ENCODE measurements around the gene RSPH1. TPM values are rescaled to one million over a fixed set of nuclear protein-coding genes. Genes with fewer than 3 reads are reported as not detected.
A peak's percentile ranks its signal among the peaks of the same experiment; 100 is the strongest.

RSPH1 gene
- total and polyA plus RNA-seq, 5 experiments from 2014 or later = 0.14 TPM; not detected in 4

DNA sequence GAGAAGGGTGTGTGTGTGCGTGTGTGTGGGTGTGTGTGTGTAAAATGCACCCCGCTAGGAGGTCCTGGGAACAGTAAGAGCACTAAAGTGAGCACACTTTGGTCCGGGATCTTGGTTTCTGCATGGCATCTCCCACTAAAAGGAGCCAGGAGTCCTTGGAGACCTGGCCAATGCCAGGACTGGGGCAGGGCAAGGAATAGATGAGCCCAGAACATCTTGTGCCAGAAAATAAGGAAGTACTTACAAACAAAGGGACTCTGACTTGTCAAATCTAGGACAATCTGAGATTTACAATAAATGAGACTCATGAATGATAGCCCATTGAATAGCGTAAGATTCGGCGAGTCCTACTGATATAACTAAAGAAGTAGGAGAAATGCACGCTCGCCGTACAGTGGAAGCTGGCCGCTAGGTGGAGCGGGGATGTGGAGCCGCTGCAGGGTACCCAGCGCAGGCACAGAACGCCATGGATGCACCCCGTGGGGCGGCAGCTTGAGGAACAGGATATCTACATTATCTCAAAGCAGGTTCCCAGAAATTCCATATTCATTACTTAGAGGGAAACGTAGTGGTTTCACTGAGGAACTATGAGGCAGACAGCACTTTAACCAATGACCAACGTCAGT lies 24.7 kb upstream of the RSPH1 start:
- Mint-ChIP-seq H3K9me3 (no peaks in the 10 kb centered on the region), H3K4me3 (no peak overlapping the region), H3K4me1 (peaks cover 23 to 65% (median 57%) of the 10 kb centered on the region in 4 donors), H3K36me3 (peaks cover 5 to 69% (median 14%) of the 10 kb centered on the region in 3 donors), H3K27ac (peak overlapping the region in 2 of 10 donors; percentile 31 to 73), H3K27me3 (no peaks in the 10 kb centered on the region)
- POLR2A ChIA-PET = no interaction called here
- DNase-seq (no peak), ATAC-seq (no peak)

DNA sequence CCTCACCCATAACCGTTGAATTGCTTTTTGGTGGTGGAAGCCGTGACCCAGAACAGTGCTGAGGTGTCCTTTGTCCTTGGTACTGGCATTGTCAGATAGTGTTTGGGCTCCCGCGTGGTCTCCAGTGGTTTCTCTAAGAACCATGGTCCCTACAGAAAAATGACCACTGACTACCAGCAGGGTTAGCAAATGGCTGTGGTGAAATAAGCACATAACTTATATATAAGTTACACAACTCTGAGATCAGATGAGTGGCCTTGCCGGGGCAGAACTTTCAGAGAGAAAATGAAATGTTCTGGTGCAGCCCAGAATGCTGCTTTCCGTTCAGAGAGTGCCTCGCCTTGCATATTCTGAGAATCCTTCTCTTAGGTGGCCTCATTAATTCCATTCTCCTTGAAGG lies 22.6 kb upstream of the RSPH1 start:
- DNase-seq = no peak
- no peak overlapping the region for H3K4me3 Mint-ChIP-seq
- H3K9me3 Mint-ChIP-seq = no peaks in the 10 kb centered on the region
- H3K36me3 Mint-ChIP-seq = peaks cover 5 to 66% (median 14%) of the 10 kb centered on the region in 3 donors
- POLR2A ChIA-PET = no interaction called here
- H3K27ac Mint-ChIP-seq = no peak overlapping the region
- no peak for ATAC-seq
- H3K4me1 Mint-ChIP-seq = peaks cover 13 to 57% (median 50%) of the 10 kb centered on the region in 4 donors
- no peaks in the 10 kb centered on the region for H3K27me3 Mint-ChIP-seq

DNA sequence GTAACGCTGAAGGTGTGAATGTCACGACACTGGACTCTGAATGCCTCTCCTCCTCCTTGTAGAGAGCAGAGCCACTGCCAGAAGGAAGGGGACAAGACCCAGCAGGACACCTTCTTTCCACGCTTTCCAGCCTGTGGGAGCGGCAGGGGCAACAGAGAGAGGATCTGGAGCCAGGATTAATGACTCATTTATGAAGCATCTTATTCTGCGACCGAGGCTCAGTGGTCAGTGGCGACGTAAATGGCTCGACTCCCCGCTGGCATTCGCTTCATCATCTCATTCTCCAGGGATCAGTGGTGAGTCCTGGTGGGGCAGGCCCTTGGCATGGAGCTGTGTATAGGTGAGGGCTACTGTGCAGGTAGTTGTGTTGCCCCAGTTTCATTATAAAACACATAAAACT lies 22.2 kb upstream of the RSPH1 start:
- no peaks in the 10 kb centered on the region for H3K27me3 Mint-ChIP-seq
- peaks cover 13 to 54% (median 50%) of the 10 kb centered on the region in 4 donors for H3K4me1 Mint-ChIP-seq
- POLR2A ChIA-PET = no interaction called here
- H3K36me3 Mint-ChIP-seq = peaks cover 5 to 63% (median 14%) of the 10 kb centered on the region in 3 donors
- peak overlapping the region in 1 of 10 donors; percentile 29 for H3K4me3 Mint-ChIP-seq
- DNase-seq (no peak), ATAC-seq (no peak)
- peak overlapping the region in 1 of 10 donors; percentile 58 for H3K27ac Mint-ChIP-seq
- H3K9me3 Mint-ChIP-seq = no peaks in the 10 kb centered on the region

GRCh38 chr21:42515708-42516502 lies 19.9 kb upstream of the RSPH1 start:
- no peak for DNase-seq
- Mint-ChIP-seq H3K4me3 (peak overlapping the region in 9 of 10 donors; percentile 28 to 95 (median 90)), H3K27ac (peak overlapping the region in 4 of 10 donors; percentile 27 to 89 (median 60)), H3K27me3 (no peaks in the 10 kb centered on the region), H3K36me3 (peaks cover 5 to 42% (median 9%) of the 10 kb centered on the region in 3 donors), H3K4me1 (peaks cover 13 to 54% (median 49%) of the 10 kb centered on the region in 4 donors), H3K9me3 (no peaks in the 10 kb centered on the region)
- POLR2A ChIA-PET = no interaction called here
- no peak for ATAC-seq

- H3K4me1 Mint-ChIP-seq = peaks cover 9 to 49% (median 45%) of the 10 kb centered on the region in 4 donors
- no peaks in the 10 kb centered on the region for H3K9me3 Mint-ChIP-seq
- peak overlapping the region; percentile 45 to 94 (median 80) for H3K27ac Mint-ChIP-seq
- POLR2A ChIA-PET = interaction anchor here (0.7 to 3.6 kb wide), 6 partner anchors 11 to 378 kb away, joined by 3 to 37 read pairs (median 4); partner anchors contain the start of genes NDUFV3 and RSPH1
- no peaks in the 10 kb centered on the region for H3K27me3 Mint-ChIP-seq
- H3K4me3 Mint-ChIP-seq = peak overlapping the region; percentile 77 to 95 (median 90)
- peaks cover under 1 to 32% (median 3%) of the 10 kb centered on the region in 3 donors for H3K36me3 Mint-ChIP-seq
- ATAC-seq (no peak), DNase-seq (no peak)
Measured at GRCh38 chr21:42514883-42515228, 18.8 kb upstream of the RSPH1 start.

GRCh38 chr21:42513985-42514882 lies 18.2 kb upstream of the RSPH1 start:
- H3K27ac Mint-ChIP-seq = peak overlapping the region; percentile 63 to 94 (median 84)
- no peaks in the 10 kb centered on the region for H3K27me3 Mint-ChIP-seq
- peak overlapping the region; percentile 77 to 95 (median 90) for H3K4me3 Mint-ChIP-seq
- H3K36me3 Mint-ChIP-seq = peaks cover 0 to 26% (median 0%) of the 10 kb centered on the region in 3 donors
- H3K4me1 Mint-ChIP-seq = peaks cover 9 to 47% (median 43%) of the 10 kb centered on the region in 4 donors
- DNase-seq = peak; percentile 41 to 77 (median 52)
- ATAC-seq = peak; percentile 82
- POLR2A ChIA-PET = interaction anchor here (0.7 to 3.6 kb wide), 10 partner anchors 11 to 636 kb away, joined by 3 to 37 read pairs (median 4); partner anchors contain the start of genes NDUFV3, RSPH1 and UBASH3A
- H3K9me3 Mint-ChIP-seq = no peaks in the 10 kb centered on the region

GRCh38 chr21:42513151-42513984 lies 17.3 kb upstream of the RSPH1 start, which contains the start of gene SLC37A1:
Gene SLC37A1, plus strand, starts transcription at chr21:42513852. Its CDS starts 4,603 bp downstream, at chr21:42518455.
- Mint-ChIP-seq H3K4me3 (peak within 1 kb of the TSS; percentile 86 to 95 (median 91)), H3K27ac (peak within 1 kb of the TSS; percentile 89 to 96 (median 94)), H3K27me3 (no peaks in the 10 kb centered on the region), H3K4me1 (peaks cover 8 to 46% (median 40%) of the 10 kb centered on the region in 4 donors), H3K9me3 (no peaks in the 10 kb centered on the region), H3K36me3 (peaks cover 0 to 17% (median 0%) of the 10 kb centered on the region in 3 donors)
- POLR2A ChIA-PET = interaction anchor here (0.7 to 3.6 kb wide), 9 partner anchors 13 to 635 kb away, joined by 3 to 37 read pairs (median 4); partner anchors contain the start of genes NDUFV3, RSPH1 and UBASH3A
- ATAC-seq (peak; percentile 70 to 77), DNase-seq (peak in 6 of 10 donors; percentile 37 to 51 (median 46))

DNA sequence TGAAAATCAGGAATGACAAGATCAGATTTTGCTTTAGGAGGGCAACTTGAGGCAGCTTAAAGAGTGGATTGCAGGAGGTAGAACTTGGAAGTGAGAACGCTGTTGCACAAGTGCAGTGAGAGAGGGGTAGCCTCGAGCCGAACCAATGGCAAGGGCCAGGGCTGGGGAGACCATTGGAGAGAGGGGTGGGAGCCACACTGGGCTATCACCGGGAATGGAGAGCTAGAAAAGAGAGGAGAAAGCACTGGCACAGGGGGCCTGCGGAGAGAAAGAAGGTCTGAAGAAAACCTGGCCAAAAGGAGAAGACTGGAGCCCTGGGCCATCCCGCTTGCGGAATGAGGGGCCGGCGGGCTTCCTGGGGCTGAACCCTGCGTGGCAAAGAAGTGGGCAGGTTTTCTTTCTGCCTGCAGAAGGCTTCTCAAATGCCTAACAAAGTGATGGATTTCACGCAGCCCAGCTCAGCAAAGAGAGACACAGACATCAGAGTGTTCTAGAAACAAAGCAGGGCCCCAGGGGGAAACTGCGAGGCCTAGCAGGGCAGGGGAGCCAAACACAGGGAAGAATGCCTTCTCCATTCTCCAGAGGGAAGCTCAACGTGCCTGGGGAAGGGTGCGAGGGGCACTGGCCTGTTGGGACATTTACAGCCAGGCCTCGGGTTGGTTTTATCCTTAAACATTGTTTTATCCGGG lies 16.5 kb upstream of the RSPH1 start:
- Mint-ChIP-seq H3K4me3 (peak overlapping the region; percentile 81 to 92 (median 88)), H3K4me1 (peaks cover 8 to 40% (median 35%) of the 10 kb centered on the region in 4 donors), H3K36me3 (peaks cover 0 to 9% (median 0%) of the 10 kb centered on the region in 3 donors), H3K9me3 (no peaks in the 10 kb centered on the region), H3K27ac (peak overlapping the region in 9 of 10 donors; percentile 13 to 96 (median 85)), H3K27me3 (no peaks in the 10 kb centered on the region)
- no peak for DNase-seq
- POLR2A ChIA-PET = interaction anchor here (1.0 to 3.6 kb wide), 3 partner anchors 14 to 61 kb away, joined by 3 to 37 read pairs (median 3); partner anchors contain the start of gene RSPH1
- ATAC-seq = no peak

- Mint-ChIP-seq H3K36me3 (no peaks in the 10 kb centered on the region), H3K4me1 (peaks cover 10 to 25% (median 16%) of the 10 kb centered on the region in 4 donors), H3K27me3 (no peaks in the 10 kb centered on the region), H3K4me3 (no peak overlapping the region), H3K27ac (no peak overlapping the region), H3K9me3 (no peaks in the 10 kb centered on the region)
- POLR2A ChIA-PET = no interaction called here
- DNase-seq = no peak
- ATAC-seq = no peak
Measured at GRCh38 chr21:42509244-42509643, 13.2 kb upstream of the RSPH1 start.

DNA sequence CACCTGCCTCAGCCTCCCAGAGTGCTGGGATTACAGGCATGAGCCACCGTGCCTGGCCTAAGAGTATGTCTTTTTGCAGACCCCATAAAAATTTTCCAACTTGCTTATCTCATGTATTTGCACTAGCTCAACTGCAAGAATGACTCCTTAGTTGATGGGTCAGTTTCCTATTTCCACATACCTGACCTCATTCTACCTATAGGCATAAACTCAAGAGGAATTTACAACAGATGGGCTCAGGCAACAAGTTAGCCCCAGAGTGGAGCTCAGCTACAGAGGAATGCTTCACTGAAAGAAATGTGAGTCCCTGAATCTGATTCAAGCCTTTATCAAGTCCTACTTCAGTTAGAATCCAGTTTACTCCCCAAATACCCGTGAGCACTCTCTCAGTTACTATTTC lies 12.3 kb upstream of the RSPH1 start:
- peaks cover 12 to 33% (median 25%) of the 10 kb centered on the region in 4 donors for H3K4me1 Mint-ChIP-seq
- no peak overlapping the region for H3K4me3 Mint-ChIP-seq
- DNase-seq (no peak), ATAC-seq (no peak)
- no peaks in the 10 kb centered on the region for H3K36me3 Mint-ChIP-seq
- POLR2A ChIA-PET = no interaction called here
- no peaks in the 10 kb centered on the region for H3K9me3 Mint-ChIP-seq
- no peak overlapping the region for H3K27ac Mint-ChIP-seq
- H3K27me3 Mint-ChIP-seq = no peaks in the 10 kb centered on the region

DNA sequence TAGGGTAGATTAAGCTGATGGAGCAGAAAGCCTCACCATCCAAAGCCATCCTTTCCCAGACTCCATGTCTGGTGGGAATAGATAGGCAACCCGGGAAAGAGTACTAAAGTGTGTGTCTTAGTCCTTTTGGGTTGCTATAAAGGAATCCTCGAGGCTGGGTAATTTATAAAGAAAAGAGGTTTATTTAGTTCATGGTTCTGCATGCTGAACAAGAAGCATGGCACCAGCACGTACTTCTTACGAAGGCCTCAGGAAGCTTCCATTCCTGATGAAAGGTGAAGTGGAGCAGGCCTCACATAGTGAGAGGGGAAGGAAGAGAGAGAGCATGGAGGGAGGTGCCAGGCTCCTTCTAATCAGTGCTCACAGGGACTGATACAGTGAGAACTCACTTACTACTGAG lies 11.4 kb upstream of the RSPH1 start:
- DNase-seq = no peak
- ATAC-seq = no peak
- POLR2A ChIA-PET = no interaction called here
- H3K4me3 Mint-ChIP-seq = no peak overlapping the region
- no peaks in the 10 kb centered on the region for H3K9me3 Mint-ChIP-seq
- peaks cover 12 to 26% (median 23%) of the 10 kb centered on the region in 4 donors for H3K4me1 Mint-ChIP-seq
- H3K36me3 Mint-ChIP-seq = no peaks in the 10 kb centered on the region
- H3K27ac Mint-ChIP-seq = peak overlapping the region in 1 of 10 donors; percentile 9
- no peaks in the 10 kb centered on the region for H3K27me3 Mint-ChIP-seq
